H9 (cell line): ENCODE measurements around the gene BRD9. TPM values are rescaled to one million over a fixed set of nuclear protein-coding genes. Genes with fewer than 3 reads are reported as not detected.

ENCODE experiments used
- DNase-seq: peaks from one replicate; pipeline ENCODE4 v3.0.0-alpha.2; 2017
- H2AFZ ChIP-seq: one replicate; pipeline ENCODE4 v1.6.1; 2013; ENCODE audit warnings: mild to moderate bottlenecking, low read length, control low read depth, moderate library complexity
- H2AK5ac ChIP-seq: 2 replicates; pipeline ENCODE4 v1.6.1; 2013; ENCODE audit warnings: low read length, control low read depth, mixed read lengths; ENCODE audit not compliant: insufficient read length
- H2BK120ac ChIP-seq: one replicate; pipeline ENCODE4 v1.6.1; 2013; ENCODE audit warnings: low read depth, mild to moderate bottlenecking, low read length, control low read depth, inconsistent platforms; ENCODE audit not compliant: poor library complexity, severe bottlenecking
- H2BK12ac ChIP-seq: 2 replicates; pipeline ENCODE4 v1.6.1; 2013; ENCODE audit warnings: low read length, control low read depth, mixed read lengths, low read depth; ENCODE audit not compliant: insufficient read length
- H2BK15ac ChIP-seq: 2 replicates; pipeline ENCODE4 v1.6.1; 2013; ENCODE audit warnings: low read depth, low read length, control low read depth
- H2BK20ac ChIP-seq: one replicate; pipeline ENCODE4 v1.6.1; 2013; ENCODE audit warnings: low read depth, mild to moderate bottlenecking, low read length, control low read depth, inconsistent platforms; ENCODE audit not compliant: poor library complexity, severe bottlenecking
- H2BK5ac ChIP-seq: 2 replicates; pipeline ENCODE4 v1.6.1; 2013; ENCODE audit warnings: low read length, control low read depth, mixed read lengths; ENCODE audit not compliant: insufficient read length
- H3K14ac ChIP-seq: 2 replicates; pipeline ENCODE4 v1.6.1; 2013; ENCODE audit warnings: low read length, control low read depth; ENCODE audit not compliant: insufficient read depth
- H3K18ac ChIP-seq: 2 replicates; pipeline ENCODE4 v1.6.1; 2013; ENCODE audit warnings: low read depth, mild to moderate bottlenecking, mixed read lengths, low read length, control low read depth; ENCODE audit not compliant: insufficient read length
- H3K23ac ChIP-seq: 2 replicates; pipeline ENCODE4 v1.6.1; 2013; ENCODE audit warnings: low read length, control low read depth, mixed read lengths, low read depth; ENCODE audit not compliant: insufficient read length
- H3K23me2 ChIP-seq: 2 replicates; pipeline ENCODE4 v1.6.1; 2013; ENCODE audit warnings: low read depth, mild to moderate bottlenecking, mixed read lengths, low read length, control low read depth; ENCODE audit not compliant: insufficient read length, poor library complexity, severe bottlenecking
- H3K27ac ChIP-seq: 2 replicates; pipeline ENCODE4 v1.5.1; 2013; ENCODE audit warnings: low read length, control low read depth, mixed read lengths, low read depth; ENCODE audit not compliant: insufficient read length
- H3K27me3 ChIP-seq: 2 replicates; pipeline ENCODE4 v1.6.1; 2013; ENCODE audit warnings: low read length, control low read depth, inconsistent platforms; ENCODE audit not compliant: insufficient read depth
- H3K4ac ChIP-seq: 2 replicates; pipeline ENCODE4 v1.6.1; 2013; ENCODE audit warnings: low read depth, mild to moderate bottlenecking, control low read depth, inconsistent platforms, low read length, moderate library complexity
- H3K4me1 ChIP-seq: 2 replicates; pipeline ENCODE4 v1.6.1; 2013; ENCODE audit warnings: low read length, control low read depth, inconsistent platforms; ENCODE audit not compliant: insufficient read depth
- H3K4me2 ChIP-seq: 2 replicates; pipeline ENCODE4 v1.6.1; 2013; ENCODE audit warnings: low read length, control low read depth, mixed read lengths; ENCODE audit not compliant: insufficient read length, insufficient read depth
- H3K56ac ChIP-seq: 2 replicates; pipeline ENCODE4 v1.6.1; 2013; ENCODE audit warnings: low read depth, mild to moderate bottlenecking, mixed read lengths, low read length, control low read depth; ENCODE audit not compliant: insufficient read length
- H3K79me1 ChIP-seq: 2 replicates; pipeline ENCODE4 v1.6.1; 2013; ENCODE audit warnings: low read depth, mild to moderate bottlenecking, moderate library complexity, low read length, control low read depth, inconsistent platforms; ENCODE audit not compliant: insufficient read depth, poor library complexity, severe bottlenecking
- H3K79me2 ChIP-seq: 2 replicates; pipeline ENCODE4 v1.6.1; 2013; ENCODE audit warnings: low read length, control low read depth, inconsistent platforms; ENCODE audit not compliant: insufficient read depth
- H3K9ac ChIP-seq: 2 replicates; pipeline ENCODE4 v1.6.1; 2013; ENCODE audit warnings: low read length, control low read depth, mixed read lengths; ENCODE audit not compliant: insufficient read length; ENCODE audit errors: extremely low read depth
- H3K9me3 ChIP-seq: one replicate; pipeline ENCODE4 v1.6.1; 2013; ENCODE audit warnings: low read depth, low read length, inconsistent platforms; ENCODE audit not compliant: control insufficient read depth
- H3T11ph ChIP-seq: one replicate; pipeline ENCODE4 v1.6.1; 2013; ENCODE audit warnings: mild to moderate bottlenecking, low read length, control low read depth, inconsistent platforms
- H4K20me1 ChIP-seq: one replicate; pipeline ENCODE4 v1.6.1; 2013; ENCODE audit not compliant: control insufficient read depth, insufficient read length, insufficient read depth
- H4K5ac ChIP-seq: 2 replicates; pipeline ENCODE4 v1.6.1; 2013; ENCODE audit warnings: low read depth, mild to moderate bottlenecking, mixed read lengths, low read length, control low read depth; ENCODE audit not compliant: insufficient read length
- H4K8ac ChIP-seq: replicated peaks from 2 replicates; pipeline ENCODE4 v1.6.1; 2013; ENCODE audit warnings: low read length, control low read depth, mixed read lengths, low read depth; ENCODE audit not compliant: insufficient read length
- H4K91ac ChIP-seq: 2 replicates; pipeline ENCODE4 v1.6.1; 2013; ENCODE audit warnings: low read depth, mild to moderate bottlenecking, moderate library complexity, mixed read lengths, low read length, control low read depth; ENCODE audit not compliant: insufficient read length
- H3K27ac Mint-ChIP-seq, 3 experiments: 2 replicates in 2 of 3; 3 replicates in 1 of 3; pipeline ENCODE4 v1.8.0; 2020 to 2021; ENCODE audit warnings: mixed read lengths in 3 of 3, mild to moderate bottlenecking in 1 of 3, moderate library complexity in 1 of 3
- H3K27me3 Mint-ChIP-seq: 2 replicates; pipeline ENCODE4 v1.8.0; 2021; ENCODE audit warnings: low read depth, mild to moderate bottlenecking, moderate library complexity, mixed read lengths
- H3K36me3 Mint-ChIP-seq, 3 experiments: 2 replicates in 2 of 3; 3 replicates in 1 of 3; pipeline ENCODE4 v1.8.0; 2020 to 2021; ENCODE audit warnings: low read depth in 3 of 3, mixed read lengths in 3 of 3; ENCODE audit not compliant: insufficient read depth in 1 of 3
- H3K4me1 Mint-ChIP-seq, 2 experiments: 2 replicates each; pipeline ENCODE4 v1.8.0; 2020; ENCODE audit warnings: mixed read lengths in 2 of 2
- H3K4me3 Mint-ChIP-seq, 2 experiments: 2 replicates in 1 of 2; 3 replicates in 1 of 2; pipeline ENCODE4 v1.8.0; 2020 to 2021; ENCODE audit warnings: mild to moderate bottlenecking in 2 of 2, mixed read lengths in 2 of 2, moderate library complexity in 1 of 2
- H3K9me3 Mint-ChIP-seq, 2 experiments: 2 replicates in 1 of 2; 3 replicates in 1 of 2; pipeline ENCODE4 v1.8.0; 2020; ENCODE audit warnings: mild to moderate bottlenecking in 2 of 2, mixed read lengths in 2 of 2, moderate library complexity in 1 of 2
- CTCF ChIP-seq: fragments of 200-600 bp; sonication (generic); conservative IDR thresholded peaks from 3 replicates; pipeline ENCODE4 v1.8.0; 2021; ENCODE audit warnings: antibody characterized with exemption, mild to moderate bottlenecking
- WGBS: extraction: QIAGEN DNeasy Blood & Tissue Kit; methylation state at CpG from one replicate; pipeline ENCODE4 v1.1.7; 2013; ENCODE audit warnings: missing lambda C conversion rate, low lambda C conversion rate, mixed read lengths; ENCODE audit not compliant: insufficient read length; ENCODE audit errors: extremely low coverage; 5-methylcytosine and 5-hydroxymethylcytosine counted together
- total RNA-seq: library from RNA; stranded (reverse); gene quantifications from 2 replicates; pipeline ENCODE4 v1.2.1, GENCODE V29; 2021

BRD9 gene
- total RNA-seq, 1 experiment from 2014 or later, result 70.5 TPM

- no peak for DNase-seq
- no peaks in the 10 kb centered on the region for H4K20me1 ChIP-seq
- no peaks in the 10 kb centered on the region for H3K23me2 ChIP-seq
- H3K27me3 ChIP-seq, result no peaks in the 10 kb centered on the region
- no peak overlapping the region for H3K27ac ChIP-seq
- no peaks in the 10 kb centered on the region for H3K79me2 ChIP-seq
- no peak overlapping the region for H3T11ph ChIP-seq
- no peak overlapping the region for H2BK120ac ChIP-seq
- H2BK5ac ChIP-seq, result no peak overlapping the region
- H3K14ac ChIP-seq, result no peak overlapping the region
- H2BK15ac ChIP-seq, result no peak overlapping the region
- WGBS, result no CpG with 5 or more reads among the region's 24 CpGs
- Mint-ChIP-seq H3K4me1 (no peaks in the 10 kb centered on the region), H3K4me3 (no peak overlapping the region), H3K36me3 (peaks cover 41 to 79% (median 74%) of the 10 kb centered on the region in 3 experiments), H3K27ac (no peak overlapping the region), H3K27me3 (no peaks in the 10 kb centered on the region), H3K9me3 (no peaks in the 10 kb centered on the region)
- no peak overlapping the region for H4K5ac ChIP-seq
- H3K4me2 ChIP-seq, result no peak overlapping the region
- no peak overlapping the region for H3K56ac ChIP-seq
- no peaks in the 10 kb centered on the region for H3K9me3 ChIP-seq
- no peak overlapping the region for H4K91ac ChIP-seq
- no peak overlapping the region for H2AK5ac ChIP-seq
- no peak overlapping the region for H2BK20ac ChIP-seq
- H3K4me1 ChIP-seq, result no peaks in the 10 kb centered on the region
- no peak overlapping the region for H2BK12ac ChIP-seq
- H3K9ac ChIP-seq, result no peak overlapping the region
- H2AFZ ChIP-seq, result no peak overlapping the region
- TF ChIP-seq CTCF, result no peak
- no peak overlapping the region for H3K23ac ChIP-seq
- no peak overlapping the region for H3K18ac ChIP-seq
- H3K4ac ChIP-seq, result no peak overlapping the region
- no peak overlapping the region for H4K8ac ChIP-seq
- H3K79me1 ChIP-seq, result no peaks in the 10 kb centered on the region
These were observed 16.7 kb downstream of the BRD9 start for GRCh38 chr5:875931-876330.
